Hematopoietic multipotent progenitor cell treated with erythropoietin and hydrocortisone succinate and interleukin-3 and kit ligand, for 17 days (in vitro differentiated cells): ENCODE measurements around the gene TTC24.

ENCODE experiments used
- DNase-seq: peaks from one replicate; pipeline ENCODE4 v3.0.0-alpha.2; 2015; ENCODE audit warnings: low spot score

TTC24 gene

DNA sequence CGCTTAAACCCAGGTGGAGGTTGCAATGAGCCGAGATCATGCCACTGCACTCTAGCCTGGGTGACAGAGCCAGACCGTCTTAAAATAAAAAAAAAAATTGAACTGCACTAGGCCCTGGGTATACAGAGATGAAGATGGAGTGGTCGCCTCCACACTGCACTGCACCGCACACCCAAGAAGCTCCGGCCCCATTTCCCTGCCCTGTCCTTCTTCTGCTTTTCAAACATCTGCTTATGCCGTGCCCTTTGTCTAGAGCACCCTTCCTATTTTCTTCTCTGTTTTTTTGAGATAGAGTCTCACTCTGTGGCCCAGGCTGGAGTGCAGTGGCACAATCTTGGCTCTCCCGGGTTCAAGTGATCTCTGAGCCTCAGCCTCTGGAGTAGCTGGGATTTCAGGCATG, 24.6 kb upstream of the TTC24 start:
- no peak for DNase-seq

DNA sequence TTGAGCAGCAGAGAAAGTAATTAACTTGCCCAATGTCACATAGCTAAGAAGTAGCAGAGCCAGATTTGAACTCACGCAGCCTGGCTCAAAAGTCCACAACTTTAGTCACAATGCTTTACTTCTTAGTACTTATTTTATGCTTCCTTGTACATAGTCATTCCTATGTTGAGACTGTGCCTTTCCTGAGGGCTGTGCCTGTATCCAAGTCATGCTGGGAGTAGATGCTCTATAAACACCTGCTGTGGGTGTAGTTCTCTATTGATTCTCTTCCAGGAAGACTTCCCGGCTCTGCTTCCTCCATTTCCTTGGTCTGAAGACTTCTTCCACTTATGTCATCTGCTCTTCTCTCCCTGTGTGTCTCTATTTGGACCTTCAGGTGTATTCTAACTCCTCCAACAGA, 23.8 kb upstream of the TTC24 start:
- no peak for DNase-seq

DNA sequence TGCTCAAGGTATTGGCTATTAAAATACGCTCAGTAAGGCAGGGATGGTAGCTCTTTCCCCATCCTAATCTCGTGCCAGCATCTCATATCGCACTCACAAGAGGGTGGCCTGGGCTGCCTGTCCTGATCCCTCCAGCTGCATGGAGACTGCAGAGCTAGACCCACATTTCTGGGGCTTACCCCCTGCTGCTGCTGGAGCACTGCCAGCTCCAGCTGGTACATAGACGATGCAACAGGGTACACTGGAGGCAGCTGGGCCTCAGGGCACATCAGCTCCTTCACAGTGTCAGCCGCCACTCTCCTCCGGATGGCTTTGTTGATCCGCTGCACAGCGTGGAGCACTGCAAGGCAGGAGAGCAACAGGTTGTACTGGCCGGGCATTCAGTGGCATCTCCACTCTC, 23.2 kb upstream of the TTC24 start:
- no peak for DNase-seq

DNA sequence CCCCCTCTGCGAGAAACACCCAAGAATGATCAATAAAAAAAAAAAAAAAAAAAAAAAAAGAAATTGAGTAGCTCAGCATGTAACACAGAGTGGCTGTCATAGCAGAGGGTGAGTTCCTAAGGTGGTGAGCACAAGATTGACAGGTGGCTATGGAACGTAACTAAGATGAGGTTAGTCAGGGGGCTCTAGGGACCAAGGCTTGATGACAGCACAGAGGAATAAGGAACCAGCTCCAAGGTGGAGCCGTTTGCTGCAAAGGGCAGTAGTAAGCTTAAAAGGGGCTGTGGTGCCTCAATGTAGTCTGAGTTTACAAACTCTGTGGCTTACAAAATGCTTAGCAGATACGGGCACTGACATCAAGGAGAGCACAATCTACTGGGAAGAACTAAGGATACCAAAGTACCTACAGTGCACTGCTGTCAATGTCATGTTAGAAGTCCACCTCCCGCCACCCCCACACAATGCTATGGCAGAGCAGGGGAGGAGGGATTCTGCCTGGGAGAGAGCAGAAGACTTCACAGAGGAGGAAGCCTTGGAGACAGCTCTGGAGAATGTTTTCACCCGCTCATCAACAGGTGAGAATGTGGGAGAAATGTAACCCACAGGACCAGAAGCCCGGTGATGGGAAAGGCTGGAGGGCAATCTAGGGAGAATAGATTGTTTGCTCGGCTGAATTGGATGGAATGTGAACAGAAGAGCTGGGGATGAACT, 20.3 kb upstream of the TTC24 start:
- no peak for DNase-seq

DNA sequence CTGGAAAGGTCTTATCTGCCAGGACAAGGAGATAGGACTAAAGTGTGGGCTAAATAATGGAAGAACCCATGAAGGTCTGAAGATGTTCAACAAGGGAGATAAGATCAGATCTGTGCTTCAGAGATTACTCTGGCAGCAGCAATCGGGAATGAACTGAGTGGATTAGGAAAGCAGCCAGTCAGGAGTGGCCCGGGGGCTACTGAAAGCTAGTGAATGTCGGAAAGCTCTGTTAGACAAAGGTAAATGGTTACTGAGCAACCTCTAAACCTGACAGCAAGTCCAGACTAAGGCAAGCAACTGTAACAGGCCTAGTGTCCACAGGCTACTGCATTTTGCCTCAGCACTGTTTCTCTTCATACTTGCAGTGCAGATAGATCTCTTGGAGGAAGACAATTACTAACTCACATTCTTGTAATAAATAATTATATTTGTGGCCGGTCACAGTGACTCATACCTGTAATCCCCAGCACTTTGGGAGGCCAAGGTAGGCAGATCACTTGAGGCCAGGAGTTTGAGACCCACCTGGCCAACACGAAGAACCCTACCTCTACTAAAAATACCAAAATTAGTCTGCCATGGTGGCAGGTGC, 19.6 kb upstream of the TTC24 start:
- DNase-seq, result no peak

DNA sequence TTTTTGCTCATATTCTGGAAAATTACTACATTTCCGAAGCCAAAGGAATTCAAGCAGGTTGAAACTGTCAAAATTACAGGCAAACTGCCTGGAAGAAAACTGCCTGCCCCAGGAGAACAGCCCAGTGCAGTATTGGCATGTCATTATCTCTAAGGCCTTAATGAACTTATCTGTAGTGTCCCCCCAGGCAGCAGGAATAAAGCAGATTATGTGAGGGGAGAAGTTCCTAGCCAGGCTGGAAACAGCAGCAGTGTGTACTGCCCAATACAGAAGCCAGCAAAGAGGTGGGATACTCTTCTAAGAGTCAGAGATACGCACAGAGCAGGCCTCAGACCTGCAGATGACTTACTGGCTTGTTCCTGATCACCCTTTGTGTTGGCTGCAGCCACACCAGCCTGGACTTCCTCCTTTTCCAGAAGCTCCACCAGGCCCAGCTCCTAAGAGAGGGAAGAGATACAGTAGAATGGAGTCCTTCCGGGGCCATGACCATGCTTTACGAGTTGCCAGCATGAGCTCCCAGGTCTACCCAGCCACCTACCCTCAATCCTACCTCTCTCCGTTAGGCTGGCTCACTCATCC, 18.8 kb upstream of the TTC24 start:
- no peak for DNase-seq

DNA sequence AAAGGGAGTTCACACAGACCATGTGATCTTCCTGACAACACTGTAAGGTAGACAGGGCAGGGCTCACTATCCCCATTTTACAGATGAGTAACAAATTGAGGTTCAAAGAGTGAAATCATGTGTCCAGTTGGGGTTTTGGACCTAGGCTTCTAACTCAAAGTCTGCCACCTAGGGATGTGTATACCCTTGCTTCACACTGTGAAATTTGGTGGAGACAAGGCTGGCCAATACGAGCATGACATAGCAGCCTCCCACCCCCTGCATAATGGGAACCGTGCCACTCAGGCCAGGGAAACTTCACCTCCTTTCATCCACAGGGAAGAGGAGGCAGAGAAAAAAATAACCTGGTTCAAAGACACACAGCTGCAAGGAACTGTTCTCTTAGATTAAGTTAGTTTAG, 14.0 kb upstream of the TTC24 start:
- DNase-seq, result no peak

DNA sequence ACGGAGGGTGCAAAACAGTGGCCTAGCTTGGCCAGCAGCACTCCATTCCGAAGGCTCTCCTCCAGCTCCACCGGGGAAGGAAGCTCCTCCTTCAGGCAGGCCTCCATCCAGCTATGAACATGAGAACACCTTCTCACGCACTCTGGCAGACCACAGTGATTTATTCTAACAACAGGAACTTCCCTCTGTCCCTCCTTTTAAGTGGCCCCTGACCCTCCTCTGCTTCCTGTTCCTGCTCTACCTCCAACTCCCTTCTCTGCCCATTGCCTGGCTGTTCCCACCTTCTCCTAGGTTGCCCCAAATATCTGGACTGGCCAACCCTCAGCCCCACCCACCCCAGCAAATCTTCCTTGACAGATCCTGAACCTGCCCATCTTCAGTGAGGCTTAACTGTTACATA, 13.1 kb upstream of the TTC24 start:
- DNase-seq, result no peak

DNA sequence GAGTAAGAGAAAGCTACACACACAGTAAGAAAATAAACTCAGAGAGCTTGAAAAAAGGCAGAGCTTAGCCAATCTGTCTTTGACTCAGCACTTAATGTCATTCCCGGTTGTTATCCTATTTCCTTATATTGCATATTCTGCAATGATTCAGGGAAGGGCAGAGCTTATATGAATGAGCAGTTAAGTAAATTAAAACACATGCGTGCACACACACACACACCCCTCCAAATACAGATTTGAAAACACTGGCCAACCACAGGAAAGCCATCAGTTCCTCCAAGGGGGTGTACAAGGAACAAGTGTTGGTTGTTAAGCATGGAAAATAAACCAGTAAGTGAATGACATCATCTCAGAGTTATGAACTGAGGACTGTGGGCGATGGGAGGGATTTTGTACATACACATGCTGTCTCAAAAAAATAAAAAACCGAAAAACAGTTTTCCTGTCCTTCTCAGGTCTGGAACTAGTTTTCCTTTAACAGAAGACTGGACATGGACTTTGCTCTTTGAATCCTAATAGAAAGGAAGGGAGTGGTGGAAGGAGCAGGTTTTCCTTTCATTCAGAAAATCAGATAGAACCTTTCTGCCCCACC, 8.2 kb upstream of the TTC24 start:
- DNase-seq, result no peak

DNA sequence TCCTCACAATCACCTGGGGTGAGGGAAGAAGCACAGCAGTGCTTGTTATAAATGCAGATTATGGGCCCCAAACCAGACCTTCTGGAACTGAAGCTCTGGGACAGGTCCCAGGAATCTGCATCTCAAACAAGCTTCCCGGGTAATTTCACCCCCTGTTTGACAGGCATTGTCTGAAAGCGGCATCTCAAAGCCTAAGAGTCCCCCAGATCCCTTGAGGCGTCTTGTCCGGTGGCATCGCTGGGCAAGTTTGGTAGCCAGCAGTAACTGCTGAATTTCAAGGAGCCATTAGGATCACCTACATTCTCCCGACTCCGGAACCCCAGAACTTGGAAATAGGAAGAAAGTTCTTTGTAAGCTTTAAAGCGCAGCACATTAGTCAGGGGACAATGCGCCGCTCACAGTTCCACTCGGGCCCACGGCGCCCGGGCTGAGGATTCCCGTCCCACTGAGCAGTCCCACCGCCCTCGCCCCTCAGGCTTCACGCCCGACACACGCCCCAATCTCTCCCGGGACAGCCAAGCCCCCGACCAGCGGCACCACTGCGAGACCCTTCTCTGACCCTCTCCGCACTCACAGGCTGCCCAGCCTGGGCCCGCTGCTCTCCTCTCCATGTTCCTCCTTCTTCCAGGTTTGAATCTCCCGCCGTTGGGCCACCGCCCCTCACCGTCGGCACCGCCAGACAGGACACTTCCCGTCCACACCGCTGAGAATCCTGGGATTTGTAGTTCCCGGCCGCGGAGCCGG, 7.4 kb upstream of the TTC24 start, which contains the start of gene IQGAP3:
Gene IQGAP3, minus strand, starts transcription at position 647 of the 744 bp plus-strand sequence. Its CDS starts 36 bp downstream, at position 611.
- peak; percentile 82 for DNase-seq

DNA sequence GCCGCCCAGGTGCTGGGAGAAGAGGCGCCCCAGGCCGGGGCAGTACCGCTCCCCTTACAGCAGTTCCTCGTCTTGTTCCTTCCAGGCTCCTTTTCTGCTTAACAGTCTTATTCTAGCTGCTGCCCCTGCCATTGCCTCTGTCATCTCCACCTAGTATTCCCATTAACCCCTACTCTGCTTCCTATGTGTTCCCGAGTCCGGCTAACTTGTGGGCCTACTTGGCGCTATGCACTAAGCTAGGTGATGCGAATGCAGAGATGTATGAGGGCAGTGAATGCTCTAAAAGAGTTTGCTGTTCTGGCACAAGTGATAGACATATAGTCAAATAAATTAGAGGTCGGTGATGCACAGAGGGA, 6.9 kb upstream of the TTC24 start:
- DNase-seq, result no peak

DNA sequence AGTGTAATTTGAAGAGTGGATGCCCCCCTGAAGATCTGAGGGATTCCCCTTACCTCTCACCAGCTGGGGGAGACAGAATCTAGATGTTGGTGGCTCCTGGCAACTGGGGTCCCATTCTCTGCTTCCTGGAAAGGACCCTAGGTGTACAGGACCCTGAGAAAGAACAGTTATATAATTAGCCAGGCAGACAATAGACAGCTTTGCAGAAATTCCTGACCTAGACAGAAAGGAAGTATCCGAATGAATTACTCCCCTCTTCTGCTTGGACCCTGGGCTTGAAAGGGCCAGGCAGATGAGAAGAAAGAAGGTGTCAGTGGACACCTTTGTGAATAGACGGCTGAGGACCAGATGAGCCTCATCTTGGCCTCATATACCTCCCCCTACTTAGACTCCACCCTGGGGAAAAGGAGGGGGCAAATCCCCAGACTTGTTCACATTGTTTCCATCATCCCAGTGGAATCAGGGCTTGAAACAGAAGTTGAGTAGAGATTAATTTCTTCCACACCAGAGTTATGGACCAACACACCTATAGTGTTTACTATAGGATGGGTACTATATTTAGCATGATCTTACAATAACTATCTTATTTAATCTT, 5.4 kb upstream of the TTC24 start:
- no peak for DNase-seq

DNA sequence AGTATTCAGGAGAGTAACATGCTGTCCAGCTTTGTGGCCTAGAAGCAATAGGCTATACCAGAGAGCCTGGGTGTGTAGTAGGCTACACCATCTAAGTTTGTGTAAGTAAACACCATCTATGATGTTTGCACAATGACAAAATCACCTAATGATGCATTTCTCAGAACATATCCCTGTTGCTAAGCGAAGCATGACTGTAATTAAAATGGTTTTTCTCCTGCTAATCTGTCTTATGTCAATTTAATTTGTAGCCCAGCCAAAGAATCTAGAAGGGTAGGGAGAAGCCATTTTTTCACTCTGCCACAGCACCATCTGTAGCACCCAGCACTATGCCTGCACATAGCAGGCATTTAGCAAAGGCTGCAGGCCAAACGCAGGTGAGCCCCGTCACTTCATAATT, 2.0 kb upstream of the TTC24 start:
- DNase-seq, result no peak

DNA sequence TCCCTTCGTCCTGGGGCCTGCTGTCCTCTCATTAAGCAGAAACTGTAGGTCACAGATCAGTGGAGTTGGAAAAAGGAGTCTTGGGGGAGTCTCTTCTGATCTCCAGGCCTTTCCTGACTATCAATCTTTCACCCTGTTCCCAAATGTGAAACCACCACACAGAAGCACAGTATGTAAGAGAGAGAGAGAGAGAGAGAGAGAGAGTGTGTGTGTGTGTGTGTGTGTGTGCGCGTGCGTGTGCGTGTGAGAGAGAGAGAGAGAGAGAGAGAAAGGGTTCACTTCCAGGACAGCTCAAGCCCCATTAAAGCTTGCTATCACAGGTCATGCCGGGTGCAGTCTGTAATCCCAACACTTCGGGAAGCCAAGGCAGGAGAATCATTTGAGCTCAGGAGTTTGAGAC, 1.5 kb upstream of the TTC24 start:
- DNase-seq, result no peak

DNA sequence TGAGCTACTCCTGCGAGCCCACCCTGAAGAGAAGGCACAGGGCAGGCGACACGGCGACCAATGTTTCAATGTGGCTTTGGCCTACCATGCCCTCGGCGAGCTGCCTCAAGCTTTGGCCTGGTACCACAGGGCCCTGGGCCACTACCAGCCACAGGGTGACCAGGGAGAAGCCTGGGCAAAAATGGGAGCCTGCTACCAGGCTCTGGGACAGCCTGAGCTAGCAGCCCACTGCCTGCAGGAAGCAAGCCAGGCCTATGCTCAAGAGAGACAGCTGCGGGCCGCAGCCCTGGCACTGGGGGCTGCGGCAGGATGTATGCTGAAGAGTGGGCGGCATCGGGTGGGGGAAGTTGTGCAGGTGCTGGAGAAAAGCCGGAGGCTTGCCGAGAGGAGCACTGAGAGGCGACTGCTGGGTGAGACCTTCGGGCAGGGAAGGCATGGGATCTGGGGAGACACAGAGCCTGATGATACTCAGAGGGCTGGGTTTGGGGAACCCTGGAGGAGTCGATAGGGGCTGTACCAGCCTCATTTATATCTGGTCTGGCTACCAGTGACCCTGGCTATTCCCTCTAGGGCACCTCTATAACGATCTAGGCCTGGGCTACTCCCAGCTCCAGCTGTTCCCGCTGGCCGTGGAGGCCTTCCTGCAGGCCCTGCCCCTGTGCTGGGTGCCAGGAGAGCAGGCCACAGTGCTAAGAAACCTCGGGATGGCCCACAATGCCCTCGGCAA, 2.3 kb downstream of the TTC24 start:
- DNase-seq, result no peak

DNA sequence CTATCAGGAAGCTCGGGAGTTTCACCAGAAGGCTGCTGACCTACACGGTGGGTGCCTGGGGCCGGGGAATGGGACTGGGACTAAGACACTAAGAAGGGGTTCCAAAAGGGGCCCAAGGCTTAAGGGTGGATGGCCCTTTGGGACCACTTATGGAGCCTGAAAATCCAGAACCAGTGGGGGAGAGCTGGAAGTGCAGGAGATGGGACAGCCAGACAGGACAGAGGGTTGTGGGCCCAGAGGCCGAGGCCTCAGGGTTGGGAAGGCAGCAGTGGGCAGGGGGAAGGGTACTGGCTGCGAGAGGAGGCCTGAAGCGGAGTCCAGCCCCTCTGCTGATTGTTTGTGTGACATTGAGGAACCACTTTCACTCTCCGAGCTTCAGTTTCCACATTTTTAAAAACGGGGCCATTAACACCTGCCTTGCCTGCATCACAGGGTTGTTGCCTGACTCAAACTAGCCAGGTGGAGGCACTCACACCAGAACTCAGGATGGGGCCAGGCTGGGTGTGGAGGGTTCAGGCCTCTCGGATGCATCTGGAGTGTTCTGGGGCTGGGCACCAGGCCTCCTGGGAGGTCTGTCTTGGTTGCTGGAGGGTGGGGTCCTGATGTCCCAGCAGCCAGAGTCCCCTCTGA, 3.0 kb downstream of the TTC24 start:
- DNase-seq, result no peak

DNA sequence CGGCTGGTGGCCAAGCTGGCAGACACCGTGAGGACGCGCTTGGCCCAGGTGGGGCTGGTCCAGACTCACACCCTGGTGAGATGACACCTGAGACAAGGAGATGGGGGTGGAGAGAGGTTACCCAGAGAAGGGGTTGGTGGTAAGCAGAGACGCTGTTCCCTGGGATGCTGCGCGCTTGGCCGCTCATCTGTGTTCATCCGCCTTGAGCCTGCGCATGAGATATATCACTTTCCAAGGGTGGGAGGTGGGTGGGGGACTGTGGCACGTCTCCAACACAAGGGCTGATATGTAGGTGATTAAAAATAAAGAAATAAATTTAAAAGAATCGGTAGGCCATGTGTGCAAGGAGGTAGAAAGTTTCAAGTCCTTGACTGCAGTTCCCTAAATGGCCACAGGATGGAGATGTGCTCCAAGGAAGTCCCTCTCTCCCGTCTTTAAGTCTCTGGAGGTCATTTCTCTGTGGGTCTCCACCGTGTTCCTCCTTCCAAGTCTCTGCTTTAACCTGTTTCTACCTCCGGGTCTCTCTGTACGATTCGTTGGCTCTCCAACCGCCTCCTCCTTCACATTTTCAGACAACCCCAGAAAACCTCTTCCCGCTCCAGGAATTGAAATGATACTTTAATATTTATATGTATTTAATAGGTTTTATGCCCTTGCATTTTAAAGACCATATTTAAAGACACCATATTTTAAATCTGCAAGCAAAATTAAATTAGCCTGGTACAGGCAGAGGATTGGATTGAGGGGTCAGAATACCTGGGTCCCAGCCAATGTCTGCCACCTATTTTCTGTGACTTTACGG, 4.5 kb downstream of the TTC24 start:
- peak; percentile 81 for DNase-seq

DNA sequence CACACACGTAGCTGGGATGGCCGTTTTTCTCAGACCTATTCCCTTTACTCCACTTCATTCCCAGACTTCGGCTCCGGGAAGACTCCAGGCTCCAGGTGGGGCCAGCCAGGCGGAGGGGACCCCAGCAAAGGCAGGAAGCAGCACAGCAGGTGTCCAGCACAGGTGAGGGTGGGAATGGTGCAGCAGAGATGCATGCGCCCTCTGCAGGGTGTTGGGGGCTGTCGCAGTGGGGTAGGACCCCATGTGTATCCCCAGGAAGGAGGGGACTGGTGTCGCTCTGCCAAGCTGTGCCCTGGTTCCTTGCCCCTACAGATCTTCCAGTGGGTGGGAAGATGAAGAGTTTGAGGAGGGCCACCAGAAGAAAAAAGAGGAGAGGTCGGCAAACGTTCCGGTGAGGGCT, 5.3 kb downstream of the TTC24 start:
- no peak for DNase-seq

DNA sequence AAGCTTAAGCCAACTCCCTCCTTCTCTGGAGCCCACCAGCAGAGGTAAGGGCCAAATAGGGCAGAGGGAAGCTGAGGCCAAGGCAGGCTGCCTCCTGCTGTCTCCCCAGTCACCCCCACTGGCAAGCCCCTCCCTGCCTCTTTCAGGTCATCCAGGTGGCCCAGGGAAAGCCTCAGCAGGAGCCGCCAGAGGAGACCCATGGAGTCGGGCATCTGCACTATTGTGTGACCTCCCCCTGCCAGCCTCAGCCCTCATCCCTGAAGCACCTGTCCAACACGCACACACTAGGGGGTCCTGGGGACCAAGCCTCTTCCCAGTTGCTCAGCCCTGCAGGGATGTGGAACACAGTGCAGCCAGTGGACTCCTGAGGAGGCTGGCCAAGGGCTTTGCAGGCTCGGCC, 6.8 kb downstream of the TTC24 start:
- no peak for DNase-seq

DNA sequence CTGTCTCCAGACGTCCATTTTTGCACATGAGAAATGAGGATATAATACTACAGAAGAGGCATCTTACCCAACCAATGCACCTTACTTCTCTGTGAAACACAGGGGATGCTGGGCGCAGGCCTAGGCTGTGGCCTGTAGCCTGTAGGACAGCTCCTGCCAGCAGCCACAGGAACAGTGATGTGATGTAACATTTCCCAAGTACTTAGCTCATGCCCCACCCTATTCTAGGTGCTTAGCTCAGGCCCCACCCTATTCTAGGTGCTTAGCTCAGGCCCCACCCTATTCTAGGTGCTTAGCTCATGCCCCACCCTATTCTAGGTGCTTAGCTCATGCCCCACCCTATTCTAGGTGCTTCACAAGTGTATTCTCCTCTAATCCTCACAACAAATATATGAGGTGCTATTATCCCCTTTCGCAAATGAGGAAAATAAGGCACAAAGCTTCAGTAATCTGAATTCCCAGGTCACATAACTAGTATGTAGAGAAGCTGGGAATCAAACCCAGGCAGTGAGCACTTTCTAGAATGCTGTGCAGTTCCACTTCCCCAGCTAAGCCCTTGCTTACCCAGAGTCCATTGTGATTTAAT, 7.5 kb downstream of the TTC24 start:
- DNase-seq, result no peak
